Neural cell (in vitro differentiated cells): ENCODE results near the gene CD48. TPM values are rescaled to one million over a fixed set of nuclear protein-coding genes. Genes with fewer than 3 reads are reported as not detected.

ENCODE experiments used
- H2AFZ ChIP-seq: fragments of 200-600, 300-800 bp; sonication (generic), shearing (Covaris generic); 2 replicates; pipeline ENCODE4 v1.6.0; 2014; ENCODE audit warnings: low read depth, mild to moderate bottlenecking, antibody characterized with exemption, low read length, moderate library complexity
- H3F3A ChIP-seq: fragments of 200-600 bp; shearing (Covaris generic); 2 replicates; pipeline ENCODE4 v1.6.1; 2016; ENCODE audit warnings: mild to moderate bottlenecking, moderate library complexity, mixed read lengths, antibody characterized with exemption, low read length; ENCODE audit not compliant: insufficient read depth, poor library complexity, severe bottlenecking
- H3K27ac ChIP-seq: fragments of 200-600, 300-800 bp; sonication (generic), shearing (Covaris generic); 2 replicates; pipeline ENCODE4 v1.5.1; 2014; ENCODE audit warnings: mild to moderate bottlenecking, low read length, moderate library complexity
- H3K27me3 ChIP-seq: fragments of 300-800, 200-600 bp; sonication (generic), shearing (Covaris generic); 2 replicates; pipeline ENCODE4 v1.6.0; 2014; ENCODE audit warnings: mild to moderate bottlenecking, low read depth, low read length, moderate library complexity; ENCODE audit not compliant: insufficient read depth
- H3K36me3 ChIP-seq: fragments of 300-800, 200-600 bp; sonication (generic), shearing (Covaris generic); 2 replicates; pipeline ENCODE4 v1.5.1; 2014; ENCODE audit warnings: mild to moderate bottlenecking, antibody characterized with exemption, low read length, moderate library complexity; ENCODE audit not compliant: insufficient read depth
- H3K4me2 ChIP-seq: fragments of 300-800, 200-600 bp; sonication (generic), shearing (Covaris generic); 2 replicates; pipeline ENCODE4 v1.6.0; 2014; ENCODE audit warnings: mild to moderate bottlenecking, low read length
- H3K4me3 ChIP-seq: fragments of 300-800, 200-600 bp; sonication (generic), shearing (Covaris generic); 2 replicates; pipeline ENCODE4 v1.5.1; 2014; ENCODE audit warnings: mild to moderate bottlenecking, low read length, moderate library complexity
- H3K79me2 ChIP-seq: fragments of 200-600 bp; shearing (Covaris generic); replicated peaks from 2 replicates; pipeline ENCODE4 v1.6.0; 2014; ENCODE audit warnings: mild to moderate bottlenecking, low read length, moderate library complexity; ENCODE audit not compliant: insufficient read depth
- H3K9ac ChIP-seq: fragments of 300-800, 200-600 bp; sonication (generic), shearing (Covaris generic); 2 replicates; pipeline ENCODE4 v1.6.1; 2016; ENCODE audit warnings: mild to moderate bottlenecking, low read length, mixed read lengths
- H3K9me2 ChIP-seq: fragments of 200-600 bp; shearing (Covaris generic); 2 replicates; pipeline ENCODE4 v1.6.1; 2016; ENCODE audit warnings: mild to moderate bottlenecking, low read length, mixed read lengths; ENCODE audit not compliant: insufficient read depth
- H3K9me3 ChIP-seq: fragments of 200-600, 300-800 bp; sonication (generic), shearing (Covaris generic); 2 replicates; pipeline ENCODE4 v1.6.1; 2016; ENCODE audit warnings: mild to moderate bottlenecking, mixed run types, low read length, moderate library complexity, mixed read lengths
- H4K20me1 ChIP-seq: fragments of 200-600 bp; shearing (Covaris generic); 2 replicates; pipeline ENCODE4 v1.6.1; 2016; ENCODE audit warnings: mild to moderate bottlenecking, mixed run types; ENCODE audit not compliant: insufficient read depth
- CTCF ChIP-seq: fragments of 450-650 bp; IDR thresholded peaks from 2 replicates; pipeline ENCODE4 v1.5.1; 2014; ENCODE audit warnings: antibody characterized with exemption, mild to moderate bottlenecking, moderate library complexity; ENCODE audit not compliant: poor library complexity, severe bottlenecking
- EP300 ChIP-seq: fragments of 450-650 bp; conservative IDR thresholded peaks from 2 replicates; pipeline ENCODE4 v1.6.1; 2014; ENCODE audit warnings: antibody characterized with exemption, mild to moderate bottlenecking, moderate library complexity; ENCODE audit not compliant: poor library complexity, severe bottlenecking
- EZH2 ChIP-seq: fragments of 200-600, 300-800 bp; shearing (Covaris generic), sonication (generic); IDR thresholded peaks from 2 replicates; pipeline ENCODE4 v1.6.1; 2014; ENCODE audit warnings: antibody characterized with exemption, low read length, borderline replicate concordance, mild to moderate bottlenecking; ENCODE audit not compliant: insufficient read depth, poor library complexity, severe bottlenecking
- MXI1 ChIP-seq: fragments of 450-650 bp; conservative IDR thresholded peaks from 2 replicates; pipeline ENCODE4 v1.6.1; 2014; ENCODE audit warnings: antibody characterized with exemption, mild to moderate bottlenecking; ENCODE audit not compliant: poor library complexity, severe bottlenecking
- POLR2AphosphoS5 ChIP-seq: IDR thresholded peaks from 2 replicates; pipeline ENCODE4 v1.6.1; 2012
- RAD21 ChIP-seq: fragments of 450-650 bp; conservative IDR thresholded peaks from 2 replicates; pipeline ENCODE4 v1.6.1; 2014; ENCODE audit warnings: antibody characterized with exemption, mild to moderate bottlenecking, moderate library complexity
- REST ChIP-seq: IDR thresholded peaks from 2 replicates; pipeline ENCODE4 v1.6.1; 2012; ENCODE audit warnings: borderline replicate concordance
- SMC3 ChIP-seq: fragments of 450-650 bp; conservative IDR thresholded peaks from 2 replicates; pipeline ENCODE4 v1.6.1; 2014; ENCODE audit warnings: antibody characterized with exemption, mild to moderate bottlenecking, moderate library complexity; ENCODE audit not compliant: poor library complexity
- TAF1 ChIP-seq: IDR thresholded peaks from 2 replicates; pipeline ENCODE4 v1.6.1; 2012; ENCODE audit warnings: low read depth
- polyA plus RNA-seq: library from polyadenylated mRNA; depleted of rRNA; stranded (reverse); fragments of >200 nt; gene quantifications from 2 replicates; pipeline ENCODE4 v1.2.3, GENCODE V29; 2014

The CD48 gene
- polyA plus RNA-seq, 1 donor from 2014 or later: not detected

GRCh38 chr1:160724465-160725242 lies 13.0 kb upstream of the CD48 start:
- Histone ChIP-seq H4K20me1 (no peaks in the 10 kb centered on the region), H3F3A (no peaks in the 10 kb centered on the region), H3K36me3 (no peaks in the 10 kb centered on the region), H3K4me3 (no peak overlapping the region), H3K9me3 (no peaks in the 10 kb centered on the region), H3K27ac (no peak overlapping the region), H3K9ac (no peak overlapping the region), H3K27me3 (no peaks in the 10 kb centered on the region), H2AFZ (no peak overlapping the region), H3K9me2 (no peaks in the 10 kb centered on the region), H3K4me2 (no peak overlapping the region), H3K79me2 (no peaks in the 10 kb centered on the region)
- no peak for TF ChIP-seq EZH2
- TF ChIP-seq POLR2AphosphoS5: no peak
- no peak for TF ChIP-seq CTCF
- no peak for TF ChIP-seq TAF1
- TF ChIP-seq RAD21: no peak
- TF ChIP-seq SMC3: no peak
- no peak for TF ChIP-seq MXI1
- TF ChIP-seq REST: no peak
- no peak for TF ChIP-seq EP300

GRCh38 chr1:160723332-160723731 lies 11.7 kb upstream of the CD48 start:
- Histone ChIP-seq H3K27me3 (no peaks in the 10 kb centered on the region), H3K36me3 (no peaks in the 10 kb centered on the region), H3K9ac (no peak overlapping the region), H4K20me1 (no peaks in the 10 kb centered on the region), H3F3A (no peaks in the 10 kb centered on the region), H2AFZ (no peak overlapping the region), H3K27ac (no peak overlapping the region), H3K4me3 (no peak overlapping the region), H3K4me2 (no peak overlapping the region), H3K79me2 (no peaks in the 10 kb centered on the region), H3K9me2 (no peaks in the 10 kb centered on the region), H3K9me3 (no peaks in the 10 kb centered on the region)
- TF ChIP-seq SMC3: no peak
- no peak for TF ChIP-seq CTCF
- no peak for TF ChIP-seq REST
- no peak for TF ChIP-seq POLR2AphosphoS5
